ENCODE results near the gene CBL.
"Not testable (repeated sequence)": the region's sequence is repeated elsewhere in the genome, so short reads cannot be mapped to it uniquely, and the experiment has no call there.

The CBL gene

GRCh38 chr11:119185981-119186634 lies 20.0 kb upstream of the CBL start:
- no peak for DNase-seq

DNA sequence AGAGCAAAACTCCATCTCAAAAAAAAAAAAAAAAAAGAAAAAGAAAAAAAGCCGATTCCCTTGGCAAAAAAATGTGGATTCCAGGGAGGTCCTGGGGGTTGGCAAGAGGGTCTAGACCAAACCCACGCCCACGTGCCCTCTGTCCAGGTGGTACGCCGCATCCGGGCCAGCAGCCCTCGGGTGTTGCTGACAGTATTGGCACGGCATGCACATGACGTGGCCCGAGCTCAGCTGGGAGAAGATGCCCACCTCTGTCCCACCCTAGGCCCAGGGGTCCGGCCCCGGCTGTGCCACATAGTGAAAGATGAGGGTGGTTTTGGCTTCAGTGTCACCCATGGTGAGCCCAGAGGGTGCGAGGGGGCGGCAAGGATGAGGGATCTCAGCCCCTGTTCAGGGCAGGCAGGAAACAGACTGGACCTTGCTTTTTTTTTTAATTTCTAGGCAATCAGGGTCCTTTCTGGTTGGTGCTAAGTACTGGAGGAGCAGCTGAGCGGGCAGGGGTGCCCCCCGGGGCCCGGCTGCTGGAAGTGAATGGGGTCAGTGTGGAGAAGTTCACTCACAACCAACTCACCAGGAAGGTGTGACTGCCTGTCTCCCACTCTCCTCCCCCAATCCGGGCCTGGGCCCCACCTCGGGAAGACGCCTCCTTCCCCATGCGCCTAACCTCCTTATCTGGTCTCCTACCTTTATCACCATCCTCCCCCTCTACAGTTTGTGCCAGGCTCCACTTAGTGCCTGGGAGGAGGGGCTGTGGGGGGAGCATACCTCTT lies 18.8 kb upstream of the CBL start:
- no peak for DNase-seq

GRCh38 chr11:119188067-119188466 lies 18.1 kb upstream of the CBL start:
- no peak for DNase-seq

GRCh38 chr11:119188887-119189286 lies 17.3 kb upstream of the CBL start:
- DNase-seq = no peak

GRCh38 chr11:119189393-119189792 lies 16.7 kb upstream of the CBL start:
- no peak for DNase-seq

DNA sequence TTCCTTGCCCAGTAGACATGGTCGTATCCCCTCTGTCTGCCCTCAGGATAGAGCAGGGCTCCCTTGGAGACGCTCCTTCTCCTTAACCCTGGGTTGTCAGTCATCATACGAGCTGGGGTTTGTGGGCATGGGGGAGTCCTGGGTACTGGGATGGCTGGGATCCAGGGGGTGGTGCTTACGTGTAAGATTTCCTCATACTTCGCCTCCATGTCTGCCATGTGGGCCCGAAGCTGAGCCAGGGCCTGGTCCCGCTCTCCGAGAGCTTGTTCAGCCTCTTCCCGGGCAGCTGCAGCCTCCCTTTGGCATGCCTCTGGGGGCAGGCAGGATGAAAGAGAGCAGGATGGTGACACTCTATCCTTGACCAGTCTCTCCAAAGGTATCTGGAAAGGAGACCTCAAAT lies 15.6 kb upstream of the CBL start:
- DNase-seq = no peak

DNA sequence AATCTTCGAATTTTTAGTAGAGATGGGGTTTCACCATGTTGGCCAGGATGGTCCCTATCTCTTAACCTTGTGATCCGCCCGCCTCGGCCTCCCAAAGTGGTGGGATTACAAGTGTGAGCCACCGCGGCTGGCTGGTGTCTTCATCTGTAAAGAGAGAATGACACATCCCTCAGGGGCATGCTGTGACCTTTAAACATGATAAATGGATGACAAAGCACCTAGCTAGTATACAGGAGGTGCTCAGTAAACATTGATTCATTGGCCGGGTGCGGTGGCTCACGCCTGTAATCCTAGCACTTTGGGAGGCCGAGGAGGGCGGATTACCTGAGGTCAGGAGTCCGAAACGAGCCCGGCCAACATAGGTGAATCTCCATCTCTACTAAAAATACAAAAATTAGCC lies 14.9 kb upstream of the CBL start:
- not testable (repeated sequence) for DNase-seq

DNA sequence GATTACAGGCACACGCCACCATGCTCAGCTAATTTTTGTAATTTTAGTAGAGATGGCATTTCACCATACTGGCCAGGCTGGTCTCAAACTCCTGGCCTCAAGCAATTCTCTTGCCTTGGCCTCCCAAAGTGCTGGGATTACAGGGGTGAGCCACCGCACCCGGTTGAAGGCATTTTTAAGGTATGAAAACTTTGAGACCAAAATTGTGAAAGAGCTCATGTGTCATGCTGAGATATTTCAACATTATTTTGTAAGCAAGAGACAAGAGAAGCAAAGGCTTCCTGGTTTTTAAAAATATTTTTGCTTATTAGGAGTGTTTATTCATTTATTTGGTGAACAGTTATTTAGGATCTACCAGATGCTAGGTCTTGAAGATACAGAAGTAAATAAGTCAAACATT lies 14.0 kb upstream of the CBL start:
- no peak for DNase-seq

- DNase-seq = no peak
Observed at GRCh38 chr11:119193001-119193400, 13.1 kb upstream of the CBL start.

DNA sequence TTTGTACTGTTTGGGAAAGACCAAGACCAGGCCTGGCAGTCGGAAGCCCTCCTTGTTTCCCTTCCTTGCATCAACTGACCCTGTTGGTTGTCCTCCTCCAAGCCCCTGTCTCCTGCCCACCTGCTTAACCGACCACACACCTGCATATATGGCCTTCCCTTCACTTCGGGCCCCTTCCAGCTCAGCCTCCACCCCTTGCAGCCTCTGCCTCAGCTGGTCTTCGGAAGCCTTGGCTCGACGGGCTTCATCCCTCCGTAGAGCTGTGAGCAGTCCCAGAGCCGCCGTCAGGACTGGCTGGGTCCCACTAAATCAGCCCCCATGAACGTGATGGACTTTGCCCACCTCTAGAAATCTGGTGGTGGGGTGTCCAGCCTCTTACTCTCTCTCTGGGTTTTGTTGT lies 12.5 kb upstream of the CBL start:
- DNase-seq = no peak

GRCh38 chr11:119194811-119195440 lies 11.2 kb upstream of the CBL start:
- DNase-seq = no peak

- no peak for DNase-seq
Observed at GRCh38 chr11:119195680-119196079, 10.5 kb upstream of the CBL start.

GRCh38 chr11:119196833-119197483 lies 9.2 kb upstream of the CBL start:
- DNase-seq = peak; percentile 68 to 79

- no peak for DNase-seq
Observed at GRCh38 chr11:119198925-119199324, 7.2 kb upstream of the CBL start.

GRCh38 chr11:119201236-119201635 lies 4.9 kb upstream of the CBL start:
- not testable (repeated sequence) for DNase-seq

GRCh38 chr11:119202554-119202953 lies 3.6 kb upstream of the CBL start:
- DNase-seq = no peak

GRCh38 chr11:119204066-119204465 lies 2.1 kb upstream of the CBL start:
- DNase-seq = no peak

DNA sequence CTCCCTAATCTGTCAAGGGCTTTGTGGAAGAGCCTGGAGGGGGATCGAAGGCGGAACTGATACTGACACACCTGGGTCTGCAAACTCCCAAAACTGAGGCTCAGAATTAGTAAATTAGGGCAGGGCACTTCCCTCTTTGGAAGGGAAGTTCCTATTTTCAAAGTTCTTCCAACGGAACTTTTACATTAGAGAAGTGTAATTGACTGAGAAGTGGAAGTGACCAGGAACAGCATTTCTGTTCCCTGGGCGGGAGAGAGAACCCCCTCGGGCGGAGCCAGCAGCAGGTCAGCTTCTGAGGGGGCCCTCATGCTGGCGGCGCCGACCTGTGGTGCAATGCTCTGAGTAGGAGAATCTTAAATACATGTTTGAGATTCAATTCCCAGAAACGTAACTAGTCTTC lies 1.1 kb upstream of the CBL start:
- no peak for DNase-seq

DNA sequence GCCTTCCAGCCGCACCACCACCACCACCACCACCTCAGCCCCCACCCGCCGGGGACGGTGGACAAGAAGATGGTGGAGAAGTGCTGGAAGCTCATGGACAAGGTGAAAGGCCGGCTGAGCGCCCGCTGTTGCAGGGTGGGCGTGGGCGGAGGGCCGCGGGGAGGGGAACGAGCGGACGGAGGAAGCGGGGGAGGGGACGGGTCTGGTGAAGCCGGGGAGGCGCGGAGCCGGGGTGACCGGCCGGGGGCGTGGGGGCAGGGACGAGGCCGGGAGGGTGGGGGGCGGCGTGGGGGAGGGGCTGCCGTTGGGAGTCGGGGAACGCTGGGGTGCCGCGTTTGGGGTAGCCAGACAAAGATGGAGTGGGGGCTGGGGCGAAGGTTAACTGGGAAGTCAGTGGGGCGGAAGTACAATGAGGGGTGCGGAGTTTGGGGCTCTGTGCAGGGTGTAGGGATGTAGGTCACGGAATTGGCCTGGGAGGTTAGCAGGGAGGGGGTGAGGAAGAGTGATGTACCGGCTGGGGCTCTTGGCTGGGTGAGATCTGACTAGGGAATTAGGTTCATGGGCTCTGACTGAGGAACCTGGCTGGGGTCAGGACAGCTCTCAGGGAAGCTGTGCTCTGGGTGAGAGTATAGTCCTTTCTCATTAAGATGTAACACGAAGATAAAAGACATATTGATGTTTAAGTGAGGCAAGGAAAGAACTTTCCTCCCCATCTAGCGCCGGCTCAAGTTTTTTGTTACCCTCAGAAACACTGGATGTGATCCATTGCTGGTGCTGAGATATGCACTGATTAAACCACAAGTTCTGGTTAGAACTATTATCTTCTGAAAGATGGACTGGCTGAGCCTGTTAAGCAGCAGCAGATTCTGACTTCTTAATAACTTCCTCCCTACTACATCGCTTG lies 624 bp downstream of the CBL start:
- peak in 1 of 2 experiments; percentile 32 for DNase-seq

DNA sequence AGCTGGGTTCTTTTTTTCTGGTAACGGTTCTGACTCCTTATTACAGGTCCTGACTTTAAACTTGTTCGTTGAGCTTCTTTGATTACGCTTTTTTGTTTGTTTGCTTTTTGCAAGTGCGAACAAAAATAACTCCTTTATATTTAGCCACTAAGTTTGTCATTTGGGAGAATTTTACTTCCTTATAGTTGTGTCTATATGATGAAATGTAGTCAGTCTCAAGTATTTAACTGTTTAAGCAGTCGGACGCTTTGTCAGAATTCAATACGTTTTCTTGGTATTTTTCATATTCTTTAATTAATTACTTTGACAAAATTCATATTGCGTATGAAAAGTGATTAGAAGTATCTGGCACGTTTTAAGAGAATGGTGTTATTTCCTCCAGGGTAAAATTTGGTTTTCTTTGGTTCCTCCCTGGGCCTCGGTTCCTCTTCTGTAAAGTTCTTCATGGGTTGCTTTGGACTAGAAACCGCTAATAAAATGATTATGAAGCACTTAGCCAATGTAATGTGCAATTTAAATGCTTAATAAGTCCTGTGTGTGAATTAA lies 1.3 kb downstream of the CBL start:
- DNase-seq = no peak

- no peak for DNase-seq
Observed at GRCh38 chr11:119209186-119209585, 3.0 kb downstream of the CBL start.

GRCh38 chr11:119210050-119210449 lies 3.9 kb downstream of the CBL start:
- DNase-seq = no peak
